Osteoblast (primary cell): ENCODE measurements around the gene IL36B. TPM values are rescaled to one million over a fixed set of nuclear protein-coding genes. Genes with fewer than 3 reads are reported as not detected.

Experiments
- DNase-seq: peaks from one replicate; pipeline ENCODE4 v3.0.0; 2011; ENCODE audit warnings: low spot score, mixed read lengths; ENCODE audit not compliant: insufficient read length; ENCODE audit errors: missing footprints
- H2AFZ ChIP-seq: 2 replicates; pipeline ENCODE4 v1.6.0; 2011; ENCODE audit warnings: mild to moderate bottlenecking, low read length
- H3K27ac ChIP-seq: 2 replicates; pipeline ENCODE4 v1.5.1; 2011; ENCODE audit warnings: mild to moderate bottlenecking, low read depth, low read length, moderate library complexity
- H3K27me3 ChIP-seq: 2 replicates; pipeline ENCODE4 v1.6.0; 2012; ENCODE audit warnings: mild to moderate bottlenecking, control low read depth, inconsistent platforms, low read length, moderate library complexity; ENCODE audit not compliant: insufficient read depth
- H3K36me3 ChIP-seq: 2 replicates; pipeline ENCODE4 v1.5.1; 2011; ENCODE audit warnings: mild to moderate bottlenecking, low read length, control low read depth, moderate library complexity; ENCODE audit not compliant: insufficient read depth
- H3K4me1 ChIP-seq: 2 replicates; pipeline ENCODE4 v1.5.1; 2011; ENCODE audit warnings: mild to moderate bottlenecking, low read length, control low read depth, moderate library complexity; ENCODE audit not compliant: insufficient read depth
- H3K4me2 ChIP-seq: 2 replicates; pipeline ENCODE4 v1.6.0; 2011; ENCODE audit warnings: mild to moderate bottlenecking, low read length; ENCODE audit not compliant: insufficient read depth
- H3K4me3 ChIP-seq: fragments of 200-600 bp; sonication (generic); 3 replicates; pipeline ENCODE4 v1.5.1; 2012; ENCODE audit warnings: mild to moderate bottlenecking, low read length, inconsistent platforms; ENCODE audit not compliant: insufficient read depth
- H3K79me2 ChIP-seq: 2 replicates; pipeline ENCODE4 v1.6.0; 2012; ENCODE audit warnings: mild to moderate bottlenecking, low read length, control low read depth, inconsistent platforms; ENCODE audit not compliant: insufficient read depth
- H3K9me3 ChIP-seq: 2 replicates; pipeline ENCODE4 v1.5.1; 2011; ENCODE audit warnings: low read depth, low read length, control low read depth
- H4K20me1 ChIP-seq: 2 replicates; pipeline ENCODE4 v1.6.0; 2012; ENCODE audit warnings: mild to moderate bottlenecking, low read length, control low read depth; ENCODE audit not compliant: insufficient read depth
- total RNA-seq: library from RNA; depleted of rRNA; stranded (reverse); fragments of >200 nt; gene quantifications from 2 replicates; pipeline ENCODE4 v1.2.3, GENCODE V29; 2012
- TF ChIP-seq, protein P1 (sequence below): IDR thresholded peaks from 2 replicates; pipeline ENCODE4 v1.5.1; 2011; ENCODE audit warnings: mild to moderate bottlenecking, low read depth, low read length, moderate library complexity; ENCODE audit errors: extremely low read depth

Gene IL36B
- total RNA-seq, 1 donor, result not detected

DNA sequence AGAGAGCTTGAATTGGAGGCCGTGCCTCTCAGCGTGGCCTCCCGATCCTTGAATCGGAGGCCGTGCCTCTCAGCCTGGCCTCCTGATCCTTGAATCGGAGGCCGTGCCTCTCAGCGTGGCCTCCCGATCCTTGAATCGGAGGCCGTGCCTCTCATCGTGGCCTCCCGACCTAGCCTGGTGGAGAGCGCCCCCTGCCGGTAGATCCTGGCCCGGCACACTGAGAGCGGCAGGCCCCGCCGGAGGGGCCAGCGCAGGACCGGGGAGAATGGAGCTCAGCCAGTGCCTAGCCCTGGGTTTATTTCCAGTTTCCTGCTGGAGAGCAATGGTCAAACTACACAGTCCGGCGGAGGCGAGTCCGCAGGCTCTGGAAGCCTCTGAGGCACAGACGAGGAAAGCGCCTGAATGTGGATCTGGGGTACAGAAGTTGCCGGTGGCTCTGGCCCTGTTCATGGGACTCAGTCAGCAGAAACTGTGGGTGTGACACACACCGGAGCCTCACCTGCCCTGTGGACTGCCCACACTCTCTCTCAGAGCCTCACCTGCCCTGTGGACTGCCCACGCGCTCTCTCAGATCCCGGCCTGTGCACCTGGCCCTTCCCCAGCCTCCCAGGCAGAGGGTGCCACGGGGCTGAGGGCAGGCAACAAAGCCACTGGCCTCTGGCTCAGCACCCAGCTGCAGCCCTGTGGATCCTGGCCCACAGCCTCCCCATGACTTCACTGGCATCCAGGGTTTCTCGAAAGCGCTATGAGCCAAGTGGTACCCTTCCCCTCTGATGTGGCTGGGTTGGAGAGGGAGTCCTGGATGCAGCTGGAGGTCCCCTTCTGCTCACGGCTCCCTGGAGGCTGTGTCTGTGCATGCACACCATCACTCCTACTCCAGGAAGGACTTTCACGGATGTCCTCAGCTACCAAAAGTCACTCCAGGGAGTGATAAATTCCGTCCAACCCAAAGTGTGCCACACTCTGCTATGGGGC is 1.5 kb downstream of the IL36B start:
- peaks cover 19% of the 10 kb centered on the region for H3K27me3 ChIP-seq
- no peaks in the 10 kb centered on the region for H3K36me3 ChIP-seq
- H3K4me1 ChIP-seq, result no peaks in the 10 kb centered on the region
- TF ChIP-seq, protein P1, sequence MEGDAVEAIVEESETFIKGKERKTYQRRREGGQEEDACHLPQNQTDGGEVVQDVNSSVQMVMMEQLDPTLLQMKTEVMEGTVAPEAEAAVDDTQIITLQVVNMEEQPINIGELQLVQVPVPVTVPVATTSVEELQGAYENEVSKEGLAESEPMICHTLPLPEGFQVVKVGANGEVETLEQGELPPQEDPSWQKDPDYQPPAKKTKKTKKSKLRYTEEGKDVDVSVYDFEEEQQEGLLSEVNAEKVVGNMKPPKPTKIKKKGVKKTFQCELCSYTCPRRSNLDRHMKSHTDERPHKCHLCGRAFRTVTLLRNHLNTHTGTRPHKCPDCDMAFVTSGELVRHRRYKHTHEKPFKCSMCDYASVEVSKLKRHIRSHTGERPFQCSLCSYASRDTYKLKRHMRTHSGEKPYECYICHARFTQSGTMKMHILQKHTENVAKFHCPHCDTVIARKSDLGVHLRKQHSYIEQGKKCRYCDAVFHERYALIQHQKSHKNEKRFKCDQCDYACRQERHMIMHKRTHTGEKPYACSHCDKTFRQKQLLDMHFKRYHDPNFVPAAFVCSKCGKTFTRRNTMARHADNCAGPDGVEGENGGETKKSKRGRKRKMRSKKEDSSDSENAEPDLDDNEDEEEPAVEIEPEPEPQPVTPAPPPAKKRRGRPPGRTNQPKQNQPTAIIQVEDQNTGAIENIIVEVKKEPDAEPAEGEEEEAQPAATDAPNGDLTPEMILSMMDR, result no peak
- no peak overlapping the region for H3K4me2 ChIP-seq
- H2AFZ ChIP-seq, result no peak overlapping the region
- H3K27ac ChIP-seq, result no peak overlapping the region
- H3K4me3 ChIP-seq, result no peak overlapping the region
- H3K79me2 ChIP-seq, result no peaks in the 10 kb centered on the region
- DNase-seq, result no peak
- peaks cover 2% of the 10 kb centered on the region for H3K9me3 ChIP-seq
- no peaks in the 10 kb centered on the region for H4K20me1 ChIP-seq

DNA sequence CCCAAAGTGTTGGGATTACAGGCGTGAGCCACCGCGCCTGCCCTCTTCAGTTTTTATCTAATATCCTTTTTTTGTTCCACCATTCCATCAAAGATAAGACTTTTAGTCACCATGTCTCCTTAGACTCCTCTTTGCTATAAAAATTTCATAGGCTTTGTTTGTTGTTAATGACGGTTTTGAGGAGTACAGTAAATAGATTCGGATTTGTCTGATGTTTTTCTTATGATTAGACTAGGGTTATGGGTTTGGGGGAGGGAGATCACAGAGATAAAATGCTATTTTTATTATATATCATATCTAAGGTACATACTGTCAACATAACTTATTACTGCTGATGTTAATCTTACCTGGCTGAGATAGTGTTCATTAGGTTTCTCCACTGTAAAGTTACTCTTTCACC is 6.2 kb downstream of the IL36B start:
- H3K36me3 ChIP-seq, result no peaks in the 10 kb centered on the region
- no peaks in the 10 kb centered on the region for H3K9me3 ChIP-seq
- TF ChIP-seq, protein P1, result no peak
- H3K4me2 ChIP-seq, result no peak overlapping the region
- H3K27ac ChIP-seq, result no peak overlapping the region
- H3K27me3 ChIP-seq, result peaks cover 42% of the 10 kb centered on the region
- DNase-seq, result no peak
- H4K20me1 ChIP-seq, result no peaks in the 10 kb centered on the region
- no peak overlapping the region for H2AFZ ChIP-seq
- no peaks in the 10 kb centered on the region for H3K4me1 ChIP-seq
- H3K79me2 ChIP-seq, result no peaks in the 10 kb centered on the region
- H3K4me3 ChIP-seq, result no peak overlapping the region

DNA sequence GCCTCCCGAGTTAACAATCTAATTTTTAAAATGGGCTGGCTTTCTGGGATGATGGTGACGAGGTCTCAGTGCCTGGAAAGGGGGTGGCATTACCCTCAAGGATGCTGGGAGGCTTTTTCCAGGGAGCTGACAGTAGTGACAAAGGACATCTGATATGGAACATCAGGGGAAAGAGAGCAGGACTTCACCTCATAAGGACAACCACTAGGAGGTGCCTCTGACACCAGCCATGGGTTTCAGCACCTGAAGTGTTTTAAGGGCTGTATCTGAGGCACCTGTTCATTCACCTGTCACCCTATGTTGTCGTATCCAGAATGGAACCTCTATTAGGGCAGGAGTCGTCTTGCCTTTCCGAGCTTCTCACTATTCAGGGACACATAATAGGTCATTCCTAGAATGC is 10.8 kb downstream of the IL36B start:
- TF ChIP-seq, protein P1, result no peak

DNA sequence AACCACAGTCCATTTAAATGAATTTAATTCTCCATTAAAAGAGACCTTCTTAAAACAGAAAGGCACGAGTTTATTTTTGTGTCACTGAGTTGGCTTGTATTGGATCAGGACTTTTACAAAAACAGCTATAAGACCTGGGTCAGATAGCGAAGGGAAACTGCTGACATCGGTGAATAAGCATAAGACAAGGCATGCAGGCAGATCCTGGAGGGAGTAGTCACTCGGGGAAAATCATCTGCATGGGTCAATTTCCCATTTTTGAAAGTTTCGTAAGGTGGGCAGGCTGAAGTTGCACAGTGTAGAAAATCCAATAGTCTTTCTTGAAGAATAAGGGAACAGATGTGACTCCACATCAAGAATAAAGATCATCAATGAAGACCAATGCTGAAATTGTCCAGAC is 12.9 kb downstream of the IL36B start:
- TF ChIP-seq, protein P1, result no peak
- no peaks in the 10 kb centered on the region for H3K36me3 ChIP-seq
- no peak overlapping the region for H3K27ac ChIP-seq
- no peak overlapping the region for H2AFZ ChIP-seq
- no peaks in the 10 kb centered on the region for H3K79me2 ChIP-seq
- no peak overlapping the region for H3K4me3 ChIP-seq
- no peaks in the 10 kb centered on the region for H3K4me1 ChIP-seq
- no peaks in the 10 kb centered on the region for H3K9me3 ChIP-seq
- H3K4me2 ChIP-seq, result no peak overlapping the region
- H4K20me1 ChIP-seq, result no peaks in the 10 kb centered on the region
- H3K27me3 ChIP-seq, result peaks cover 47% of the 10 kb centered on the region
- DNase-seq, result no peak

More for the DNA sequence above, 10.8 kb downstream of the IL36B start:
- no peaks in the 10 kb centered on the region for H4K20me1 ChIP-seq
- no peaks in the 10 kb centered on the region for H3K79me2 ChIP-seq
- H3K4me1 ChIP-seq, result no peaks in the 10 kb centered on the region
- H3K4me2 ChIP-seq, result no peak overlapping the region
- H3K27ac ChIP-seq, result no peak overlapping the region
- H3K4me3 ChIP-seq, result no peak overlapping the region
- DNase-seq, result no peak
- peaks cover 54% of the 10 kb centered on the region for H3K27me3 ChIP-seq
- no peak overlapping the region for H2AFZ ChIP-seq
- H3K36me3 ChIP-seq, result no peaks in the 10 kb centered on the region
- H3K9me3 ChIP-seq, result no peaks in the 10 kb centered on the region
